Ishikawa (cell line): ENCODE measurements around the gene CNNM4.

Experiments used
- CEBPB ChIP-seq: IDR thresholded peaks from 2 replicates; pipeline ENCODE4 v1.6.1; 2012
- CREB1 ChIP-seq: IDR thresholded peaks from 2 replicates; pipeline ENCODE4 v1.6.1; 2012; ENCODE audit warnings: low read depth
- EGR1 ChIP-seq: IDR thresholded peaks from 2 replicates; pipeline ENCODE4 v1.6.1; 2012
- EP300 ChIP-seq: IDR thresholded peaks from 2 replicates; pipeline ENCODE4 v1.6.1; 2012; ENCODE audit warnings: borderline replicate concordance
- FOXM1 ChIP-seq: IDR thresholded peaks from 2 replicates; pipeline ENCODE4 v1.6.1; 2012; ENCODE audit warnings: low read depth, borderline replicate concordance
- NFIC ChIP-seq: IDR thresholded peaks from 2 replicates; pipeline ENCODE4 v1.6.1; 2012
- RAD21 ChIP-seq: IDR thresholded peaks from 2 replicates; pipeline ENCODE4 v1.6.1; 2012; ENCODE audit warnings: low read depth
- TAF1 ChIP-seq: IDR thresholded peaks from 2 replicates; pipeline ENCODE4 v1.6.1; 2012; ENCODE audit warnings: low read depth, mild to moderate bottlenecking
- TCF12 ChIP-seq: IDR thresholded peaks from 2 replicates; pipeline ENCODE4 v1.6.1; 2012; ENCODE audit warnings: low read depth
- TEAD4 ChIP-seq: IDR thresholded peaks from 2 replicates; pipeline ENCODE4 v1.6.1; 2012
- YY1 ChIP-seq: IDR thresholded peaks from 2 replicates; pipeline ENCODE4 v1.6.1; 2012; ENCODE audit warnings: low read depth
- ZBTB7A ChIP-seq: IDR thresholded peaks from 2 replicates; pipeline ENCODE4 v1.6.1; 2012; ENCODE audit warnings: low read depth
- TF ChIP-seq, protein P1 (sequence below): IDR thresholded peaks from 2 replicates; pipeline ENCODE4 v1.6.1; 2012
- TF ChIP-seq, protein P2 (sequence below): IDR thresholded peaks from 2 replicates; pipeline ENCODE4 v1.6.1; 2012; ENCODE audit warnings: low read depth, mild to moderate bottlenecking
- TF ChIP-seq, protein P3 (sequence below): IDR thresholded peaks from 2 replicates; pipeline ENCODE4 v1.6.1; 2012

The CNNM4 gene

DNA sequence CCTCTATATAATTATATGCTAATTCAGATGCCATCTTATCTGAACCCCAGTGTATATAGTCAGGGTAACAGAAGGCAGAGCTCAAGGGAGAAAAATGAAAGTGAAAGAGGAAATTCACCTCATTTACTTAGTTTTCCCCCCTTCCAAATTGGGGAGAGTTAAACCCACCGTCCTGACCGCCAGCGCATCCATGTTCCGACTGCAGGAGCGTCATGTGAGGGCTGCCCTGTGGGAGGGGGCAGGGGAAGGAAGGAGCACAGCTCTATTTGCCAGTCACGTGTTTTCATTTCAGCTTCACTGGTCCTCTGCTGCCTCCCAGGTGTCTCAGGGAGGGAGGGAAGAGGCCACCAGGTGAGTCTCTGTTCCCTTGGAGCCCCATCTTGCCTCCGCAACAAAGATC, 13.2 kb downstream of the CNNM4 start:
- TF ChIP-seq, protein P1, sequence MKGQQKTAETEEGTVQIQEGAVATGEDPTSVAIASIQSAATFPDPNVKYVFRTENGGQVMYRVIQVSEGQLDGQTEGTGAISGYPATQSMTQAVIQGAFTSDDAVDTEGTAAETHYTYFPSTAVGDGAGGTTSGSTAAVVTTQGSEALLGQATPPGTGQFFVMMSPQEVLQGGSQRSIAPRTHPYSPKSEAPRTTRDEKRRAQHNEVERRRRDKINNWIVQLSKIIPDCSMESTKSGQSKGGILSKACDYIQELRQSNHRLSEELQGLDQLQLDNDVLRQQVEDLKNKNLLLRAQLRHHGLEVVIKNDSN, result peak; percentile 27; the same call in 1 of the 2 replicates
- no peak for TF ChIP-seq EP300

DNA sequence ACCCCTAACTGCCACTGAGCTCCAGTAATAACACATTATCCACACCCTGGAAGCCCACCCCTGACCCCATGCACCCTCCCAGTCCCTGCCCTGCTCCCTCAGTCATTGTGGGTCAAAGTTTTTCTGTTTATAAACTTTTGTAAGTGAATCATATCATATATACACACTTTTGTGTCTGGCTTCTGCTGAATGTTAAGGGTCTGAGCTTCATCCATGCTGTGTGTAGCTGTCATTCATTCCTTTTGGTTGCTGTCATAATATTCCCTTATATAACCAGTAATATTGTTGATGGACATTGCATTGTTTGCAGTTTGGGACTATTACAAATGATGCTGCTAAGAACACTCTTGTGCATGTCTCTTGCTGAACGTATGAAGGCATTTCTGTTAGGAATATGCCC, 14.5 kb downstream of the CNNM4 start:
- TF ChIP-seq, protein P2, sequence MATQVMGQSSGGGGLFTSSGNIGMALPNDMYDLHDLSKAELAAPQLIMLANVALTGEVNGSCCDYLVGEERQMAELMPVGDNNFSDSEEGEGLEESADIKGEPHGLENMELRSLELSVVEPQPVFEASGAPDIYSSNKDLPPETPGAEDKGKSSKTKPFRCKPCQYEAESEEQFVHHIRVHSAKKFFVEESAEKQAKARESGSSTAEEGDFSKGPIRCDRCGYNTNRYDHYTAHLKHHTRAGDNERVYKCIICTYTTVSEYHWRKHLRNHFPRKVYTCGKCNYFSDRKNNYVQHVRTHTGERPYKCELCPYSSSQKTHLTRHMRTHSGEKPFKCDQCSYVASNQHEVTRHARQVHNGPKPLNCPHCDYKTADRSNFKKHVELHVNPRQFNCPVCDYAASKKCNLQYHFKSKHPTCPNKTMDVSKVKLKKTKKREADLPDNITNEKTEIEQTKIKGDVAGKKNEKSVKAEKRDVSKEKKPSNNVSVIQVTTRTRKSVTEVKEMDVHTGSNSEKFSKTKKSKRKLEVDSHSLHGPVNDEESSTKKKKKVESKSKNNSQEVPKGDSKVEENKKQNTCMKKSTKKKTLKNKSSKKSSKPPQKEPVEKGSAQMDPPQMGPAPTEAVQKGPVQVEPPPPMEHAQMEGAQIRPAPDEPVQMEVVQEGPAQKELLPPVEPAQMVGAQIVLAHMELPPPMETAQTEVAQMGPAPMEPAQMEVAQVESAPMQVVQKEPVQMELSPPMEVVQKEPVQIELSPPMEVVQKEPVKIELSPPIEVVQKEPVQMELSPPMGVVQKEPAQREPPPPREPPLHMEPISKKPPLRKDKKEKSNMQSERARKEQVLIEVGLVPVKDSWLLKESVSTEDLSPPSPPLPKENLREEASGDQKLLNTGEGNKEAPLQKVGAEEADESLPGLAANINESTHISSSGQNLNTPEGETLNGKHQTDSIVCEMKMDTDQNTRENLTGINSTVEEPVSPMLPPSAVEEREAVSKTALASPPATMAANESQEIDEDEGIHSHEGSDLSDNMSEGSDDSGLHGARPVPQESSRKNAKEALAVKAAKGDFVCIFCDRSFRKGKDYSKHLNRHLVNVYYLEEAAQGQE, result no peak
- TF ChIP-seq, protein P3, sequence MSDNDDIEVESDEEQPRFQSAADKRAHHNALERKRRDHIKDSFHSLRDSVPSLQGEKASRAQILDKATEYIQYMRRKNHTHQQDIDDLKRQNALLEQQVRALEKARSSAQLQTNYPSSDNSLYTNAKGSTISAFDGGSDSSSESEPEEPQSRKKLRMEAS, result no peak
- no peak for TF ChIP-seq RAD21
- TF ChIP-seq EGR1, result no peak
- no peak for TF ChIP-seq TAF1
- no peak for TF ChIP-seq YY1
- TF ChIP-seq FOXM1, result no peak
- no peak for TF ChIP-seq TCF12
- no peak for TF ChIP-seq NFIC
- TF ChIP-seq CEBPB, result no peak
- no peak for TF ChIP-seq EP300
- TF ChIP-seq CREB1, result no peak
- TF ChIP-seq TEAD4, result no peak
- no peak for TF ChIP-seq ZBTB7A
- TF ChIP-seq, protein P1, result no peak

DNA sequence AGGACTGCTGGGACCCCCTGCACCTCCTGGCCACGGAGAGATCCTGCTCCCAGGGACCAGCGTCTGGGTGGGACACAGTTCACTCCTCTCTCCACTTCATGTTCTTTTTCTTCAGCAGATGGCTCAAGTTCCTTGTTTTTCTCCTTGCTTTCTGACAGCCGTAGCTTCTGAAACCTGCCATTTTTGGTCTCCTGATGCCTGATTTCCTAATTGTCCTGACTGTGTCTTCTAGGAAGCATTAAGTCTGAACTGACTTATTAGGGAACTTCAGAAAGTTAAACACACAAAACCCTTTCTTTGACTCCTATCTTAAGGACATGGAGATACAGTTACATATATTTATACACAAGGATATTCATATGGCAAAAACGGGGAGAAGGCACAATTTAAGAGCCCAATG, 22.7 kb downstream of the CNNM4 start:
- TF ChIP-seq RAD21, result no peak
- TF ChIP-seq YY1, result no peak
- TF ChIP-seq CREB1, result no peak
- TF ChIP-seq, protein P1, result no peak
- TF ChIP-seq, protein P2, result no peak
- no peak for TF ChIP-seq EGR1
- TF ChIP-seq NFIC, result no peak
- TF ChIP-seq FOXM1, result no peak
- TF ChIP-seq ZBTB7A, result no peak
- TF ChIP-seq TCF12, result no peak
- TF ChIP-seq, protein P3, result no peak
- no peak for TF ChIP-seq TEAD4

DNA sequence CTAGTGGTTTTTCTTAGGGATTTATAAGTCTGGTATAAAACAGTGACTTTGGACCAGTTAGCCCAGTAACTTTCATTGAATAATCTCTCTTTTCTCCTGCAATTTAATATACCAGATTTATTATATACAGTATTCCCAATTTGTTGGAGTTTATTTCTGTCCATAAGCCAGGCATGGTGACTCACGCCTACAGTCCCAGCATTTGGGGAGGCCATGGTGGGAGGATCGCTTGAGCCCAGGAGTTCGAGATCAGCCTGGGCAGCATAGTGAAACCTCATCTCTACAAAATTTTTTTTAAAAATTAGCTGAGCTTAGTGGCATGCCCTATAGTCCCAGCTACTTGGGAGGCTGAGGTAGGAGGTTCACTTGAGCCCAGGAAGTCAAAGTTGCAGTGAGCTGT, 26.7 kb downstream of the CNNM4 start:
- TF ChIP-seq CEBPB, result no peak
- TF ChIP-seq YY1, result no peak
- TF ChIP-seq EGR1, result no peak
- no peak for TF ChIP-seq FOXM1
- no peak for TF ChIP-seq ZBTB7A
- TF ChIP-seq TAF1, result no peak
- TF ChIP-seq, protein P1, result no peak
- no peak for TF ChIP-seq RAD21
- TF ChIP-seq TEAD4, result no peak
- TF ChIP-seq, protein P2, result no peak
- TF ChIP-seq CREB1, result no peak
- TF ChIP-seq NFIC, result no peak
- TF ChIP-seq, protein P3, result no peak
- TF ChIP-seq EP300, result no peak
- TF ChIP-seq TCF12, result no peak
